Smooth muscle cell (in vitro differentiated cells): ENCODE results near the gene CD81. TPM values are rescaled to one million over a fixed set of nuclear protein-coding genes. Genes with fewer than 3 reads are reported as not detected.
"Not testable (repeated sequence)": the region's sequence is repeated elsewhere in the genome, so short reads cannot be mapped to it uniquely, and the experiment has no call there.

Experiments used
- DNase-seq: peaks from one replicate; lab custom pipeline; 2025; ENCODE audit not compliant: unreplicated experiment; lab: John Stamatoyannopoulos, UW
- H2AFZ ChIP-seq: fragments of 200-600 bp; sonication (generic); 2 replicates; pipeline ENCODE4 v1.6.0; 2016; ENCODE audit warnings: antibody characterized with exemption, low read depth, mild to moderate bottlenecking
- H3F3A ChIP-seq: fragments of 200-600 bp; sonication (generic); 2 replicates; pipeline ENCODE4 v1.6.0; 2017; ENCODE audit warnings: antibody characterized with exemption, low read depth
- H3K27ac ChIP-seq: fragments of 200-600 bp; sonication (generic); 2 replicates; pipeline ENCODE4 v1.5.1; 2016; ENCODE audit warnings: low read depth, mild to moderate bottlenecking
- H3K27me3 ChIP-seq: fragments of 200-600 bp; sonication (generic); 2 replicates; pipeline ENCODE4 v1.6.1; 2016; ENCODE audit warnings: low read depth, mild to moderate bottlenecking
- H3K36me3 ChIP-seq: fragments of 200-600 bp; sonication (generic); 2 replicates; pipeline ENCODE4 v1.5.1; 2016; ENCODE audit warnings: low read depth
- H3K4me1 ChIP-seq: fragments of 200-600 bp; sonication (generic); 2 replicates; pipeline ENCODE4 v1.5.1; 2016; ENCODE audit warnings: low read depth
- H3K4me2 ChIP-seq: fragments of 200-600 bp; sonication (generic); 2 replicates; pipeline ENCODE4 v1.6.0; 2016; ENCODE audit warnings: mild to moderate bottlenecking
- H3K4me3 ChIP-seq: fragments of 200-600 bp; sonication (generic); 2 replicates; pipeline ENCODE4 v1.5.1; 2016; ENCODE audit warnings: mild to moderate bottlenecking
- H3K79me2 ChIP-seq: fragments of 200-600 bp; sonication (generic); 2 replicates; pipeline ENCODE4 v1.6.0; 2016; ENCODE audit warnings: low read depth, mild to moderate bottlenecking
- H3K9ac ChIP-seq: fragments of 200-600 bp; sonication (generic); 2 replicates; pipeline ENCODE4 v1.6.0; 2016; ENCODE audit warnings: low read depth
- H3K9me3 ChIP-seq: fragments of 200-600 bp; sonication (generic); replicated peaks from 2 replicates; pipeline ENCODE4 v1.5.1; 2016; ENCODE audit warnings: low read depth
- H4K20me1 ChIP-seq: fragments of 200-600 bp; sonication (generic); 2 replicates; pipeline ENCODE4 v1.6.0; 2016; ENCODE audit warnings: low read depth
- WGBS: methylation state at CpG from one replicate; pipeline ENCODE4 v1.1.7; 2016; ENCODE audit warnings: low lambda C conversion rate; 5-methylcytosine and 5-hydroxymethylcytosine counted together
- polyA plus RNA-seq: library from polyadenylated mRNA; unstranded; fragments of >200 nt; fragmentation: Nextera tagmentation; extraction: Ambion mirVana; gene quantifications from 2 replicates; pipeline ENCODE4 v1.2.1, GENCODE V29; 2016
- total RNA-seq: library from RNA; depleted of rRNA; stranded (reverse); fragments of >200 nt; gene quantifications from 2 replicates; pipeline ENCODE4 v1.2.3, GENCODE V29; 2014
- TF ChIP-seq, protein P1 (sequence below): fragments of 200-600 bp; sonication (generic); IDR thresholded peaks from 2 replicates; pipeline ENCODE4 v1.5.1; 2017; ENCODE audit warnings: borderline replicate concordance, mild to moderate bottlenecking, antibody characterized with exemption; ENCODE audit not compliant: insufficient read depth, poor library complexity, severe bottlenecking

CD81 gene
- total and polyA plus RNA-seq, 2 experiments from 2014 or later = 191 to 519 TPM

- WGBS = 59% methylated on average over 7 of the region's 8 CpGs
- TF ChIP-seq, protein P1, sequence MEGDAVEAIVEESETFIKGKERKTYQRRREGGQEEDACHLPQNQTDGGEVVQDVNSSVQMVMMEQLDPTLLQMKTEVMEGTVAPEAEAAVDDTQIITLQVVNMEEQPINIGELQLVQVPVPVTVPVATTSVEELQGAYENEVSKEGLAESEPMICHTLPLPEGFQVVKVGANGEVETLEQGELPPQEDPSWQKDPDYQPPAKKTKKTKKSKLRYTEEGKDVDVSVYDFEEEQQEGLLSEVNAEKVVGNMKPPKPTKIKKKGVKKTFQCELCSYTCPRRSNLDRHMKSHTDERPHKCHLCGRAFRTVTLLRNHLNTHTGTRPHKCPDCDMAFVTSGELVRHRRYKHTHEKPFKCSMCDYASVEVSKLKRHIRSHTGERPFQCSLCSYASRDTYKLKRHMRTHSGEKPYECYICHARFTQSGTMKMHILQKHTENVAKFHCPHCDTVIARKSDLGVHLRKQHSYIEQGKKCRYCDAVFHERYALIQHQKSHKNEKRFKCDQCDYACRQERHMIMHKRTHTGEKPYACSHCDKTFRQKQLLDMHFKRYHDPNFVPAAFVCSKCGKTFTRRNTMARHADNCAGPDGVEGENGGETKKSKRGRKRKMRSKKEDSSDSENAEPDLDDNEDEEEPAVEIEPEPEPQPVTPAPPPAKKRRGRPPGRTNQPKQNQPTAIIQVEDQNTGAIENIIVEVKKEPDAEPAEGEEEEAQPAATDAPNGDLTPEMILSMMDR = no peak
- H3K36me3 ChIP-seq = no peaks in the 10 kb centered on the region
Measured at GRCh38 chr11:2357246-2357645, 19.9 kb upstream of the CD81 start.

DNA sequence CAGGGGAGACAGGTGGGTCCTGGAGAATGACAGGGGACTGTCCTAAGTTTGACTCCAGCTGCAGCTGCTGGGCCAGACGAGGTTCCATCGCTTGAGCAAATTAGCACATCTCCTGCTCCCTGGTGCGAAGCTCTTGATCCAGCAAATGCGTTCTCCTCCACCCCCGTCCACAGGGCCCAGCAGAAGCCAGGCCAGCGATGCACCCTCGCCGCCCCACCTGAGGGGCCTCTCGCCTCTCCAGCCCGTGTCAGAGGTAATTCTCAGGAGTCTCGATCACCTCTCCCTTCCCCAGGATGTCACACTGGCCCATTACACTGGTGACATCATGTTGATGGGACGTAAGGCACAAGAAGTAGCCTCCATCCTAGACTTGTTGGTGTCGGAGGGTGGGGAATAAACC is 19.5 kb upstream of the CD81 start:
- H3F3A ChIP-seq, DNase-seq: not testable (repeated sequence)

More at GRCh38 chr11:2357246-2357645, 19.9 kb upstream of the CD81 start:
- no peak overlapping the region for H3K27ac ChIP-seq
- no peak for DNase-seq
- no peaks in the 10 kb centered on the region for H4K20me1 ChIP-seq
- H3F3A ChIP-seq = no peaks in the 10 kb centered on the region
- no peak overlapping the region for H2AFZ ChIP-seq
- no peak overlapping the region for H3K9ac ChIP-seq
- H3K4me2 ChIP-seq = no peak overlapping the region
- no peaks in the 10 kb centered on the region for H3K27me3 ChIP-seq
- H3K4me3 ChIP-seq = no peak overlapping the region
- H3K9me3 ChIP-seq = no peaks in the 10 kb centered on the region
- no peaks in the 10 kb centered on the region for H3K79me2 ChIP-seq
- no peaks in the 10 kb centered on the region for H3K4me1 ChIP-seq

DNA sequence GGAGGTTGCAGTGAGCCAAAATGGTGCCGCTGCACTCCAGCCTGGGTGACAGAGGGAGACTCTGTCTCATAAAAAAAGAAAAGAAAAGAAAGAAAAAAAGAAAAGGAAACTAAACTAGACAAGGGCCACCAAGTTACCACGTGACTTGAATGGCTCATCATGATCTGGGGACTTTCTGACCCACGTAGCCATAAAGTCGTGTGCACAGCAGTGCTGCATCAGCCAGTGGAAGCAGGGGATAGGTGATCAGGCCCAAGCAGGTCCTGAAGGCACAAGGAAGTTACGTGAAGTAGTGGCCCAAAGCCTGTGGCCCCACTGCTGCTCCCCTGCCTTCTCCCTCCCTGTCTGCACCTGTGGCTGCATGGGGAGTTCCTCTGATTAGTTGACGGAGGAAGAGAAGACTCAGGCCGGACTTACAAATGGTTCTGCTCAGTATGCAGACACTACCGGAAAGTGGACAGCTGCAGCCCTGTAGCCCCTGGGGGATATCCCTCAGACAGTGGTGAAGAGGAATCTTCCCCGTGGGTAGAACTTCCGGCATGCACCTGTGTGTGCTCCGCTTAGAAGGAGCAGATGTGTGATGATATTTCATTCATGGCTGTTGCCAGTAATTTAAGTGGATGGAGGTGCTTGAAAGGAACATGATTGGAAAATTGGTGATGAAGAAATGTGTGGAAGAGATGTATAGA is 18.2 kb upstream of the CD81 start:
- no peak overlapping the region for H2AFZ ChIP-seq
- H3K27me3 ChIP-seq = no peaks in the 10 kb centered on the region
- H3K4me2 ChIP-seq = no peak overlapping the region
- no peaks in the 10 kb centered on the region for H3K79me2 ChIP-seq
- H3K4me3 ChIP-seq = no peak overlapping the region
- H3K27ac ChIP-seq = no peak overlapping the region
- no peaks in the 10 kb centered on the region for H3K9me3 ChIP-seq
- no peak for DNase-seq
- TF ChIP-seq, protein P1 = no peak
- no peaks in the 10 kb centered on the region for H3K4me1 ChIP-seq
- no peaks in the 10 kb centered on the region for H4K20me1 ChIP-seq
- H3F3A ChIP-seq = no peaks in the 10 kb centered on the region
- H3K36me3 ChIP-seq = no peaks in the 10 kb centered on the region
- WGBS = 95% methylated on average over 11 of the region's 11 CpGs
- H3K9ac ChIP-seq = no peak overlapping the region

More for the DNA sequence above, 19.5 kb upstream of the CD81 start:
- H3K4me1 ChIP-seq, H4K20me1 ChIP-seq, H3K36me3 ChIP-seq, H3K4me2 ChIP-seq, H3K27me3 ChIP-seq, H2AFZ ChIP-seq, H3K79me2 ChIP-seq, H3K9me3 ChIP-seq, H3K27ac ChIP-seq, H3K9ac ChIP-seq, H3K4me3 ChIP-seq: not testable (repeated sequence)
- 95% methylated on average over 13 of the region's 13 CpGs for WGBS

DNA sequence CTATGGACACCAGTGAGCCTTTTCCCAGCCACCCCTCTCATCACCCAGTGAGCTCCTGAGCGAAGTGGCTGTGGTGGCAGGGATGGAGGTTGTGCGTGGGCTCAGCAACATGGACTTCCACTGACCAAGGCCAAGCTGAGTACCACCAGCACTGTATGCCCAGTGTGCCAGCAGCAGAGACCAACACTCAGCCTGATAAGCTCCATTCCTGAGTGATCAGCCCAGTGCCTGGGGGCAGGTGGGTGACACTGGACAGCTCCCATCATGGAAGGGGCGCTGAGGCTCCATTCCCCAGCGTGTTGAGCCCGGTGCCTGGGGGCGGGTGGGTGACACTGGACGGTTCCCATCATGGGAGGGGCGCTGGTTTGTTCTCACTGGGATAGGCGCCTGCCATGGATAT is 17.6 kb upstream of the CD81 start:
- Histone ChIP-seq H3K27ac (no peak overlapping the region), H3K4me3 (no peak overlapping the region)

More for the DNA sequence above, 17.6 kb upstream of the CD81 start:
- Histone ChIP-seq H3K79me2 (no peaks in the 10 kb centered on the region), H3K4me2 (no peak overlapping the region), H3K27me3 (no peaks in the 10 kb centered on the region), H3K36me3 (no peaks in the 10 kb centered on the region), H3F3A (no peaks in the 10 kb centered on the region), H3K9me3 (no peaks in the 10 kb centered on the region), H3K4me1 (no peaks in the 10 kb centered on the region), H2AFZ (no peak overlapping the region), H4K20me1 (no peaks in the 10 kb centered on the region), H3K9ac (no peak overlapping the region)
- TF ChIP-seq, protein P1 = no peak
- WGBS = 90% methylated on average over 9 of the region's 9 CpGs
- DNase-seq = no peak
